ENCODE measurements around the gene MCF2L.

DNA sequence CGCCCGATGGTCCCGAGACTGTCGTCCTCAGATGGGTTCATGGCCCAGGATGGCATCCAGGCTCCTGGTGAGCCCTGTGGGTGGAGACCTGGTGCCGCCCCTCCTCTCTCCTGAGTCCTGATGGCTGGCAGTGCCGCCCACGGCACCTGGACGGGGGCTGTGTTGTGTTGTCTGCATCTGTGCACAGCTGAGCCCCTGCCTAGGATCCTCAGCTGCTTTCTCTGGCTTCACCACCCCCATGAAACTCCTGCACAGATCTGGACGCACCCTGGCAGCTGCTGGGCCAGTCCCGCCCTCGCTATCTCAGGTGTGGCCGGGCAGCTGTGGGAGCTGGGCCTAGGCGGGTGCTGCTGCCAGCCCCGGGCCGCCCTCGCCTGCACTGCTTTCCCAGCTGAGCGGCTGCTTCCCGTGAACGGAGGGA lies 27.7 kb downstream of the MCF2L start:
- no peak for TF ChIP-seq POLR2A (IDR thresholded peaks at IDR 0.05; ENCODE audit: low read depth, low read length)
- no peak for TF ChIP-seq POLR2AphosphoS5 (IDR thresholded peaks at IDR 0.05; ENCODE audit: low read depth, low read length)
- no peak for TF ChIP-seq POU2F2 (IDR thresholded peaks at IDR 0.05; ENCODE audit: low read depth, low read length)
- no peak for TF ChIP-seq SPI1 (IDR thresholded peaks at IDR 0.05; ENCODE audit: low read depth, low read length)

All from GM12891 (cell line).